CD4-positive, alpha-beta T cell treated with Interferon gamma for 1 hour (primary cell): Measurements from ENCODE around the gene PLXNA2.

Experiments
- DNase-seq: peaks from one replicate; pipeline ENCODE4 v3.0.0-alpha.2; 2020

The PLXNA2 gene

GRCh38 chr1:208178091-208178529 lies 66.1 kb downstream of the PLXNA2 start:
- no peak for DNase-seq

- no peak for DNase-seq
These were observed 66.5 kb downstream of the PLXNA2 start for GRCh38 chr1:208177656-208178055.

- DNase-seq, result no peak
These were observed 67.5 kb downstream of the PLXNA2 start for GRCh38 chr1:208176649-208177048.

GRCh38 chr1:208175508-208175895 lies 68.7 kb downstream of the PLXNA2 start:
- DNase-seq, result no peak

GRCh38 chr1:208174731-208175507 lies 69.3 kb downstream of the PLXNA2 start:
- DNase-seq, result no peak

- DNase-seq, result no peak
These were observed 70.0 kb downstream of the PLXNA2 start for GRCh38 chr1:208174200-208174599.

GRCh38 chr1:208173749-208174148 lies 70.4 kb downstream of the PLXNA2 start:
- DNase-seq, result no peak

- no peak for DNase-seq
These were observed 71.6 kb downstream of the PLXNA2 start for GRCh38 chr1:208172423-208173145.

GRCh38 chr1:208171616-208172422 lies 72.4 kb downstream of the PLXNA2 start:
- no peak for DNase-seq

GRCh38 chr1:208170252-208170651 lies 73.9 kb downstream of the PLXNA2 start:
- DNase-seq, result no peak

GRCh38 chr1:208169081-208169879 lies 74.9 kb downstream of the PLXNA2 start:
- no peak for DNase-seq

GRCh38 chr1:208167261-208167869 lies 76.8 kb downstream of the PLXNA2 start:
- DNase-seq, result no peak

- no peak for DNase-seq
These were observed 77.6 kb downstream of the PLXNA2 start for GRCh38 chr1:208166340-208167138.

- no peak for DNase-seq
These were observed 78.5 kb downstream of the PLXNA2 start for GRCh38 chr1:208165659-208166058.

GRCh38 chr1:208164609-208165008 lies 79.6 kb downstream of the PLXNA2 start:
- no peak for DNase-seq

GRCh38 chr1:208163539-208163938 lies 80.6 kb downstream of the PLXNA2 start:
- no peak for DNase-seq

- DNase-seq, result no peak
These were observed 81.3 kb downstream of the PLXNA2 start for GRCh38 chr1:208162903-208163302.

- no peak for DNase-seq
These were observed 82.4 kb downstream of the PLXNA2 start for GRCh38 chr1:208161656-208162375.

GRCh38 chr1:208161005-208161404 lies 83.2 kb downstream of the PLXNA2 start:
- DNase-seq, result no peak

GRCh38 chr1:208160259-208160819 lies 83.8 kb downstream of the PLXNA2 start:
- DNase-seq, result no peak
